GM12801 (cell line): Measurements from ENCODE around the gene TAGLN2.

Source experiments
- CTCF ChIP-seq: IDR thresholded peaks from one replicate; pipeline ENCODE4 v1.5.1; 2011; ENCODE audit warnings: control low read depth; ENCODE audit not compliant: insufficient read length; ENCODE audit errors: extremely low read depth

TAGLN2 gene

DNA sequence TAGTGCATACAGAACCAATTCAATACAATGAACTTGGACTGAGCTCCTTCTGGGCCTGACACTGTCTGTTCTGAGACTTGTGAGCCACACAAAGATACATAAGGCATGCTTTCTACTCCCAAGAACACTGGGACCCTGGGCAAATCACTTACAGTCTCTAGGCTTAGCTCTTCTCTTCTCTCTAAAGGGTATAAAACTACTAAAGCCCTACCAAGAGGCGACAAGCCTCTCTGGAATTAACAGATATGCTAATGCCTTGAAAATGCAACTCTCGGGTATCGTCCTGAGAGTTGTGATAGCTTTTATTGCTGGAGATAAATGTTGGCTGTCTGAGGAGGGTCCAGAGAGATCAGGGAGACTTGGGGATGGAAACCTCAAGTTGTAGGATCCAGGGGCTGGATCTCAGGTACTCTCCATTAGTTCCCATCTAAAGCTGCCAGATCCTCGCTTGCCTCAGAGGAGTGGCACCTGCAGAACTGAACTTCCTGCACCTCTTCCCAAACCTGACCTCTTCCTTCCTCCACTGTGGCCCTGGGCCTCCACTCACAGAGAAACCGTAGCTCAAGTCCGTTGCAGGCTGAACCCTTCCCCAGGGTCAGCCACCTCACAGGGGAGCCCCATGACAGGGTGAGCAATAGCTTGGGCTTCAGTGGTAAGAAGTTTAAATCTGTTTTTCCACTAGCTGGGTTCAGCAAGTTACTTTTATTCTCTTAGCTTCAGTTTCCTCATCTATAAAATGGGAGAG is 13.8 kb downstream of the TAGLN2 start:
- TF ChIP-seq CTCF = no peak

- TF ChIP-seq CTCF = no peak
These were observed 17.0 kb downstream of the TAGLN2 start for GRCh38 chr1:159908031-159908940.

- TF ChIP-seq CTCF = no peak
These were observed 18.3 kb downstream of the TAGLN2 start for GRCh38 chr1:159906960-159907359.

DNA sequence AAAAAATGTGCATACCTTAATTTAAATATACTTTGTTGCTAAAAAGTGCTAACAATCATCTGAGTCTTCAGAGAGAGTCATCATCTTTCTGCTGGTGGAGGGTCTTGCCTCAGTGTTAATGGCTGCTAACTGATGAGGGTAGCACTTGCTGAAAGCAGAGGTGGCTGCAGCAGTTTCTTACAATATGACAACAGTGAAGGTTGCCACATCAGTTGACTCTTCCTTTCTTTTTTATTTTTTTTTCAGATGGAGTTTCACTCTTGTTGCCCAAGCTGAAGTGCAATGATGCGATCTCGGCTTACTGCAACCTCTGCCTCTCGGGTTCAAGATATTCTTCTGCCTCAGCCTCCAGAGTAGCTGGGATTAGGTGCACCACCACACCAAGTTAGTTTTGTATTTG is 22.8 kb downstream of the TAGLN2 start:
- TF ChIP-seq CTCF = no peak

DNA sequence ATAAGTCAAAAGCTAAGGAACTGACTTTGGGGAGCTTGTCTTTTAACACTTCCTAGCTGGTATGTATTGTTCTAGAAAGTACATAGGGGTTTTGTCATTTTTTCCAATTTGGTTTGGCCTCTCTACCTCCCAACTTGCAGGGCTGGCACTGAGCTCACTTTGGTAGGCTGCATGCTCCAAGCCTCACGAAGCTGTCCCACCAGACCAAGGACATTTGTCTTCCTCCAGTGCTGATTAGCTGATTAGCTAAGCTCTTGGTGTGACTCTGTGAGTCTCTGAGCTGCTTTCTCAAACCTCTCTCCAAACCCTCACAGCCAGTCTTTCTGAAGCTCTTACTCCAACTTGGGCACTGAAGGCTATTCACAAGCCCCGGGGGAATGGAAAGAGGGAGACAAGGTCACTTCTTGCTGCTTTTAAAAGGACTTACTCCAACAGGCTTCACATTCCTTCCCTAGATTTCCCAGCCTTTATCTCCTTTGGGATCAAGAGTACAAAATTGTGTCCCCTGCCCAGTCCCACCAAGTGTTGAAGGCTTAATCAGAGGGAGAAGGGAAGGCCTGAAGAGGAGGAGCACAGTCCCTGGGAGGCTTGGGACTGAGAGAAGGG is 24.4 kb downstream of the TAGLN2 start:
- no peak for TF ChIP-seq CTCF

DNA sequence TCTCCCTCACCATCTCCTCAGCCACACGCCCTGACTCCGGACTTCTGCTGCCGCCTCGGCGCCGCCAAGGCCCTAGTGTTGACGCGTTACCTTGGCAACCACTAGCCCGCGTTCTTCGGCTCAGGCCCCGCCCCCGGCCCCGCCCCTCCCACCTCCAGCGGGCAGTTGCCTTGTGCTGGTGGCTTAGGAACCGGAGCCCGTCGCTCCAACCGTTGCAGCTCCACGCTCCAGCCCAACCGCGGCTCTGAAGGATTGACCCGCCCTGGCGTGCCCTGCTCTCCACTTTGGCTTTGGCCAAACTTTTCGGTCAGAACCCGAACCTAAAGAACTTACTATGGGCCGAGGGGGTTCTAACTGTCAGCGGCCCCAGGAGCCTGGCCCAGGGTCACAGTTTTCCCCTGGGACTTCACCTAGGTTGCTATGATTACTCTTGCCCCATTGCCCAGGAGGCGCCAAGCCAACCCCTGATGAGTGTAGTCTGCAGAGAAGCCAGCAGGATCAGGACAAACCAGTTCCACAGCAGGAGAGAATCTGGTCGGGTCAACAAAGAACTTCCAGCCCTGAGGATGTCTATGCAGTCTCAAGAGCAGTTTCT is 25.1 kb downstream of the TAGLN2 start, which contains the start of gene CFAP45:
Gene CFAP45 (minus strand): TSS at position 80 of the 595 bp plus-strand sequence. CDS start 67 bp downstream, at position 13.
- no peak for TF ChIP-seq CTCF

DNA sequence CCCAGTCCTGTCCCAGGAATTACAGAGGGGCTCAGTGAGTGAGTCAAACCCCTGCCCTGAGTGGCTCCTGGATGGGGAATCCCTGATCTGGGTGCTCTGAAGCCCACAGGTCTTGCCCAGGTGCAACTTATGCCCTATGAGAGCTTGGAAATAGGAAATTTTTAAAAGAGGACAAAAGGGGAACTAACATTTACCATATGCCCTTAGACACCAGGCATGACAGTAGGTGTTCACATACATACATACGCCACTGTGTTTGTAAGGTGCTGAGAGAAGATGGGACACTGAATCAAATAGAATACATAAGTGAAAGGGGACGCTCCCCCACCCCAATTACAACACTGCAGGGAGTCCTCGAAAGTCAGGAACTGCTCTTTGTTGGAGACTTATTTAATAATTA is 26.8 kb downstream of the TAGLN2 start:
- TF ChIP-seq CTCF = no peak
